ENCODE data around the gene RASL11A.

DNA sequence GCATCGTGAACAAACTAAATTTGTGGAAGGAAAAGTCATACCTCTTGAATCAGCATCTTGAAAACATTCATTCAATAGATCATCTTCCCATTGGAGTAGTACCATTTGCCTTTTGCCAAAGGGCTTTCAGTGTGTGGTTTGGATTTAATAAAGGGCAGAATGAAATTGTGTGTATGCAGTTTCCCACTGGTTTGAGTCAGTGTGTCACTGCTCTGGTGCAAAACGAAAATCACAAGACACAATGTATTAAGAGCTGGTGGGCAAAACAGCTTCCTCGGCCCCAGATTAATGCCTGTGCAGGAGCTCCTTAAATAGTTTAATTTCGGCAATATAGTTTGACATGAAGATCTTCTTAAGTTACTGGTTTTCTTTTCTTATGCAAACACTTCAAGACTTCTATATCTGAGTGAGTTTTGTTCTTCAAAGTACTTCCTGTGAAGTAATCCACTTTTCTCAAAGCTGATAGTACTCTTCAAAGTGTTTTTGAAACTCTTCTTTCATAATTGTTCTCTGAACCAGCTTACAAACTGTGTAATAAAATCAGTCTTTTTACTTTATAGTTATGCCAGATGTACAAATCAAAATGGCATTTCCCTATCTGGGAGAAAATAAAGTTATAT lies 32.1 kb downstream of the RASL11A start:
- TF ChIP-seq CTCF (IDR thresholded peaks at IDR 0.05), result no peak
- TF ChIP-seq MAFK (IDR thresholded peaks at IDR 0.05; ENCODE audit: partially characterized antibody), result no peak
- TF ChIP-seq EP300 (IDR thresholded peaks at IDR 0.05), result no peak
- no peak for TF ChIP-seq PBX3 (IDR thresholded peaks at IDR 0.05)
- TF ChIP-seq ESRRA (IDR thresholded peaks at IDR 0.05; ENCODE audit: borderline replicate concordance, low read length), result no peak
- no peak for TF ChIP-seq RAD21 (conservative IDR thresholded peaks at IDR 0.05 in 1 of 2, IDR thresholded peaks at IDR 0.05 in 1 of 2)
- TF ChIP-seq POLR2A (IDR thresholded peaks at IDR 0.05; ENCODE audit: low read length), result no peak
- no peak for TF ChIP-seq MYC (IDR thresholded peaks at IDR 0.05; ENCODE audit: borderline replicate concordance, low read length)
- TF ChIP-seq ZFP36 (IDR thresholded peaks at IDR 0.05; ENCODE audit: borderline replicate concordance, partially characterized antibody), result no peak
- TF ChIP-seq CEBPB (IDR thresholded peaks at IDR 0.05), result no peak
- TF ChIP-seq, protein P1, sequence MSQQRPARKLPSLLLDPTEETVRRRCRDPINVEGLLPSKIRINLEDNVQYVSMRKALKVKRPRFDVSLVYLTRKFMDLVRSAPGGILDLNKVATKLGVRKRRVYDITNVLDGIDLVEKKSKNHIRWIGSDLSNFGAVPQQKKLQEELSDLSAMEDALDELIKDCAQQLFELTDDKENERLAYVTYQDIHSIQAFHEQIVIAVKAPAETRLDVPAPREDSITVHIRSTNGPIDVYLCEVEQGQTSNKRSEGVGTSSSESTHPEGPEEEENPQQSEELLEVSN (IDR thresholded peaks at IDR 0.05; ENCODE audit: borderline replicate concordance, low read depth), result no peak
- no peak for TF ChIP-seq ELK1 (IDR thresholded peaks at IDR 0.05; ENCODE audit: low read depth, low read length)

Measured in A549 (cell line).